Measurements from ENCODE around the gene CCDC88C.

The CCDC88C gene

DNA sequence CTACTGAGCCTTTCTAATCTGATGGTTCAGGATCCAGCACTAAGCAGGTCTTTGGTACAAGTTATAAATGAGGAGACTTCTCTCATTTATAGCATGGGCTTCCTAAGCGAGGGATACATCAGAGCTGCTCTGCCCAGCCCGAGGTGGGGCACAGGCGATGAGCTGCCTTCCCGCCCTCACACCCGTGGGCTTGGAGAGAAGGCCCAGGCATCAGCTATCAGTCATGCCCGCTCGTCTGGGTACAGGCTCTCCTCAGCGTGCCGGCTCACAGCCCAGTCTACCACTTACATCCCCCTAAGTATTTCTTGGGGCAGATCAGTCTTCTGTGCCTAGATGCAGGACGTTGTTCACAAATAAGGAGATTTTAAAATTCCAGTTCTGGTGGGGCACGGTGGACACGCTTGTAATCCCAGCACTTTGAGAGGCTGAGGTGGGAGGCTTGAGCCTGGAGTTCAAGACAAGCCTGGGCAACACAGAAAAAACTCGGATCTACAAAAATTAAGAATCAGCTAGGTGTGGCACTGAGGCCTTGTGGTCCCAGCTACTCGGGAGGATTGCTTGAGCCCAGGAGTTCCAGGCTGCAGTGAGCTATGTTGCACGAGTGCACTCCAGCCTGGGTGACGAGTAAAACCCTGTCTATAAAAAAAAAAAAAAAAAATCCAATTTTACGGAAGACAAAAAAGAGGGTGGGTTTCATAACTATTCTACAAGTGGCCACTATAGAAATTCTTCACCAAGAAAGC, 57.0 kb downstream of the CCDC88C start:
- no peak for TF ChIP-seq CTCF (IDR thresholded peaks at IDR 0.05; ENCODE audit: control insufficient read depth, insufficient read depth, low read depth, low read length, missing control alignments)
- H3K4me3 ChIP-seq (ENCODE audit: control insufficient read depth, low read depth, low read length): no peak overlapping the region
- DNase-seq (ENCODE audit: low read depth): no peak

DNA sequence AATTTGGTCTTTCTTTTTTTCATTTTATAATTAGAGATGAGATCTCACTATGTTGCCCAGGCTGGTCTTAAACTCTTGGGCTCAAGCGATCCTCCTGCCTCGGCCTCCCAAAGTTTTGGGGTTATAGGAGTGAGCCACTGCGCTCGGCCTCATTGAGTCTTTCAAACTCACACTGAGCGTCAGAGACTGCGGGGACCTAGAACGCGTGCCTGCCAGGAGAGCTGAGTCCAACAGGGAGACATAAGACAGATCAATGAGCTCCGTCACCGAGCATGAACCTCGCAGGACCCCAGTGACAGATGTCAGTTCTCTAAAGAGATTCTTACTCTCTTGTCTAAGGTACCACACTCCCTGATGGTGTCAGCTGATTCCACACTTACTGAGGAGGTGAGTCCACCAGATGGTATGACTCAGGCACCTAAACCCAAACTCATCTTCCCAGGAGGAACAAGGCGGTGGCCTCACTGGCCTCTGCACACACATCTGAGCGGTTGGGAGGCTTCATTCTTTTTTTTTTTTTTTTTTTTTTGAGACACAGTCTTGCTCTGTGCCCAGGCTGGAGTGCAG, 58.9 kb downstream of the CCDC88C start:
- no peak for DNase-seq (ENCODE audit: low read depth)
- no peak for TF ChIP-seq CTCF (IDR thresholded peaks at IDR 0.05; ENCODE audit: control insufficient read depth, insufficient read depth, low read depth, low read length, missing control alignments)
- no peak overlapping the region for H3K4me3 ChIP-seq (ENCODE audit: control insufficient read depth, low read depth, low read length)

GRCh38 chr14:91358025-91358319, 59.6 kb downstream of the CCDC88C start:
- no peak for TF ChIP-seq CTCF (IDR thresholded peaks at IDR 0.05; ENCODE audit: control insufficient read depth, insufficient read depth, low read depth, low read length, missing control alignments)
- H3K4me3 ChIP-seq (ENCODE audit: control insufficient read depth, low read depth, low read length): no peak overlapping the region
- DNase-seq (ENCODE audit: low read depth): no peak

DNA sequence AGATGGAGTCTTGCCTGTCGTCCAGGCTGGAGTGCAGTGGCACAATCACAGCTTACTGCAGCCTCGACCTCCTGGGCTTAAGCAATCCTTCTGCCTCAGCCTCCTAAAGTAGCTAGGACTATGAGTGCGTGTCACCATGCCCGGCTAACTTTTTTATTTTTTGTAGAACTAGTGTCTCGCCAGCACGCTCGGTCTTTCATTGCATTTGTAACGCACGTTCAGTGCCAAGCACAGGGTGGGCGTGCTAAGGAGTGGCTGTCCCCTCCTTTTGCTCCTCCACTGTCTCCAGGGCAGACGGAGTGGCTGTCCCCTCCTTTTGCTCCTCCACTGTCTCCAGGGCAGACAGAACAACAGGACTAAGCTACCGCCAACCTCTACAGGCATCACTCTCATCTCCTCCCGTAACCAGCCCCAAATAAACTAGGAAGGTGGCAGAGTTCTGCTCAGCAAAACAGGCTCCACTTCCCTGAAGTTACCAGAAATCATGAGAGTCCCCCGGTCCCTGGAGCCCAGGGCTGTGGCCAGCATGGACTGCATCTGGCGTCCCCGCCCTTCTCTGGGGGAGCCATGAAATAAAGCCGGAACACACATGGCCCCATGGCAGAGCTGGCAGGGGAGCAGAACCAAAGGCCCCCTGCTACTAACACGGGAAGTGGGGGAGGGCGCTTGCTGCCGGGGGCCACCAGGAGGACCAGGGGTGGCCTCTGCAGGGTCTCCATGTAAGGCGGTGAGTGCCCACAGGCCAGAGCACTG, 60.2 kb downstream of the CCDC88C start:
- DNase-seq (ENCODE audit: low read depth): no peak
- H3K4me3 ChIP-seq (ENCODE audit: control insufficient read depth, low read depth, low read length): no peak overlapping the region

GRCh38 chr14:91356181-91356763, 61.3 kb downstream of the CCDC88C start:
- DNase-seq (ENCODE audit: low read depth): no peak
- H3K4me3 ChIP-seq (ENCODE audit: control insufficient read depth, low read depth, low read length): no peak overlapping the region
- TF ChIP-seq CTCF (IDR thresholded peaks at IDR 0.05; ENCODE audit: control insufficient read depth, insufficient read depth, low read depth, low read length, missing control alignments): no peak

More for the DNA sequence above, 60.2 kb downstream of the CCDC88C start:
- no peak for TF ChIP-seq CTCF (IDR thresholded peaks at IDR 0.05; ENCODE audit: control insufficient read depth, insufficient read depth, low read depth, low read length, missing control alignments)

DNA sequence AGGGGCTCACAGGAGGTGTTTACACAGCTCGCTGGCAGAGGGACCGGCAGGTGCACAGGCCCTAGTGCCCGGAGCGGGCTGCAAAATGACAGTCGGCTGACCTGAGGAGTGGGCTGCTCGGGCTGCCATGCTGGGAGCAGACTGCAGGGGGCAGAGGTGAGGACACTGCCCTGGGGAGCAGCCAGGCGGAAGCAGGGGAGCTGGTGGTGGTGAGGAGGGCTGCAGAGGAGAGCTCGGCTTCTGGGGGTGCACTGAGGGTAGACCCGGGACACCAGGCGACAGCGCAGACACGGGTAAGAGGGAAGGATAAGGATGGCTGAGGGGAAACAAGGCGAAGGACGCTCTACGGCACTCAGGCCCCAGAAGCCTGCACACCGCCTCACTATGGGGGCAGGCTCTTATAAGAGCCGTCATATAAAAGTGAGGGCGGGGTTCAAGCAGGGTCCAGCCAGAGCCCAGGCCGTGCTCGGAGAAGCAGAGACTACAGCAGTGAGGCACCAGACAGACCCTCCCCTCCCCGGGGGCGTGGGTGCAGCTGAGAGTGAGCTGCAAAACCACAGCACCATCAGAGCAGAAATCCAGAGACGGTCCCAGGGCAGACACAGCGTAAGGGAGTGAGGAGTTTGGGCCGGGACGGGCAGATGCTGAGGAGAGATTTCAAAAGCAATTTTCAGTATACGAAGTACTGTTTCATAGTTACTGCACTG, 62.5 kb downstream of the CCDC88C start:
- DNase-seq (ENCODE audit: low read depth): no peak
- TF ChIP-seq CTCF (IDR thresholded peaks at IDR 0.05; ENCODE audit: control insufficient read depth, insufficient read depth, low read depth, low read length, missing control alignments): peak; percentile 7
- H3K4me3 ChIP-seq (ENCODE audit: control insufficient read depth, low read depth, low read length): no peak overlapping the region

Data from AG09309 (cell line).